Subcutaneous adipose tissue (tissue), 4 donors: ENCODE measurements around the gene TOMM40L. TPM values are rescaled to one million over a fixed set of nuclear protein-coding genes. Genes with fewer than 3 reads are reported as not detected.

Experiments used
- total RNA-seq, 4 donors: library from RNA; depleted of rRNA; stranded (reverse); fragments of >200 nt; gene quantifications; one replicate each; pipeline ENCODE4 v1.1.0, GENCODE V29; 2016
- TF ChIP-seq, protein P1 (sequence below): fragments of 450-650 bp; IDR thresholded peaks from one replicate; pipeline ENCODE4 v1.5.1; 2016; ENCODE audit warnings: low read depth, mild to moderate bottlenecking, control low read depth, antibody characterized with exemption, moderate library complexity

TOMM40L gene
- total RNA-seq, result 10 to 100 TPM in 2 of 4 donors, 1 to 10 TPM in 2; 7.5 to 10.6 (median 9.9) TPM

- TF ChIP-seq, protein P1, sequence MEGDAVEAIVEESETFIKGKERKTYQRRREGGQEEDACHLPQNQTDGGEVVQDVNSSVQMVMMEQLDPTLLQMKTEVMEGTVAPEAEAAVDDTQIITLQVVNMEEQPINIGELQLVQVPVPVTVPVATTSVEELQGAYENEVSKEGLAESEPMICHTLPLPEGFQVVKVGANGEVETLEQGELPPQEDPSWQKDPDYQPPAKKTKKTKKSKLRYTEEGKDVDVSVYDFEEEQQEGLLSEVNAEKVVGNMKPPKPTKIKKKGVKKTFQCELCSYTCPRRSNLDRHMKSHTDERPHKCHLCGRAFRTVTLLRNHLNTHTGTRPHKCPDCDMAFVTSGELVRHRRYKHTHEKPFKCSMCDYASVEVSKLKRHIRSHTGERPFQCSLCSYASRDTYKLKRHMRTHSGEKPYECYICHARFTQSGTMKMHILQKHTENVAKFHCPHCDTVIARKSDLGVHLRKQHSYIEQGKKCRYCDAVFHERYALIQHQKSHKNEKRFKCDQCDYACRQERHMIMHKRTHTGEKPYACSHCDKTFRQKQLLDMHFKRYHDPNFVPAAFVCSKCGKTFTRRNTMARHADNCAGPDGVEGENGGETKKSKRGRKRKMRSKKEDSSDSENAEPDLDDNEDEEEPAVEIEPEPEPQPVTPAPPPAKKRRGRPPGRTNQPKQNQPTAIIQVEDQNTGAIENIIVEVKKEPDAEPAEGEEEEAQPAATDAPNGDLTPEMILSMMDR, result no peak
These were observed at the start of gene TOMM40L for GRCh38 chr1:161225534-161226319. Gene TOMM40L (plus strand): TSS chr1:161226060. CDS start chr1:161226490, 430 bp downstream.

GRCh38 chr1:161176468-161177111 lies 49.3 kb upstream of the TOMM40L start:
- TF ChIP-seq, protein P1, result no peak

DNA sequence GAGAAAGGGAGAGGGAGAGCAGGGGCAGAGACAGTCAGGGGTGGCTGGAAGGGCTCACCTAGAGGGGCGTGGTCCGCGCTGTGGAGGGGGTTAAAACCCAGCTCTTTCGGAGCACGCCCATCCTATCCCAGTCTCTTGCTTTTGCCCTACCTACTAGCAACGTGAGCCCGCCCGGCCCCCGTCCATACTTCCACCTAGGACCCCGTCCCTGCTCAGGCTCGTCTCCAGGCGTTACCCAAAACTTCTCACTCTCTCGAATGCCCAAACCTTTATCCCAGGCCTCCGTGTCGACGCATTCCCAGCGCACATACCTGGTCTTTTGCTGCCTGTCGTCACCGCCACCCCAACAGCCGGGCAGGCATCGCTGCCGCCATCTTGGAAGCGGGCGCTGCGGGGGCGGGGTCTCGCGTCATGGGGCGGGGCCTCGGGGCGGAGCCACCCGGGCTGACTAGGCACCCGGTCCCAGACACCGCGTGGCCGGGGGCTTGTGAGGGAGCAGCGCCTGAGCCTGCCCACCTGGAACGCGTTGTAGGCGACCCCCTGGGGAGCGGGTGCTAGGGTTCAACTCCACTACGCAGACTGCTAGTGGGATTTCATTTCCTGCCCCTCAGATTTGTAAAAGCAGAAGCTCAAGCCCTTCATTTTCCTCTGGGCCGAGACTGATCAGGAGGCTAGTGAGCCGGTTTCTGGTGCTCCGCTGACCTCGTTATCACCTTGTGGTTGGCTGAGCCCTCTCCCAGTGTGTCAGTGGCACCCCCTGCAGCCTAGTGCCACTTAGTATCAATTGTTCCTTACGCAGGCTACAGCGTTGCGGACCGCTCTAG lies 48.5 kb upstream of the TOMM40L start, which contains the start of gene B4GALT3:
Gene B4GALT3, minus strand, starts transcription at position 396 of the 824 bp plus-strand sequence. CDS start 1,447 bp downstream, outside the sequence.
- TF ChIP-seq, protein P1, result no peak

GRCh38 chr1:161177936-161178244 lies 48.0 kb upstream of the TOMM40L start:
- TF ChIP-seq, protein P1, result no peak

DNA sequence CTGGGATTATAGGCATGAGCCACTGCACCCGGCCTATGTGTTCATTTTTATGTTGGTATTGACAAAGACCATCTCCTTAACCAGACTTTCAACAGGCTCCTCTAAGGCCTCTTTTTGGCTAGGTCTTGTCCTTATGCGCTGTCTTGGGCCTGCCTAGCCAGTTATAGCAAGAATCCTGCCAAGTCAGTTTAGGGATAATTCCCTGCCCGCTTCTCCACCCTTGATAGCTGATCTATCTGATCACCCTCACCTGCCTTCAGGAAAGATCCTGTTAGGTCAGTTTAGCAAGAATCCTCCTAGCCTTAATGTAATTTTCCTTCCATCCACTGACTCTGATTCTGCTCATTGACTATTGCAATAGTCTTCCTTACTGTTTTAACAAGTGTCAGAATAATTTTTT lies 46.2 kb upstream of the TOMM40L start:
- TF ChIP-seq, protein P1, result no peak

DNA sequence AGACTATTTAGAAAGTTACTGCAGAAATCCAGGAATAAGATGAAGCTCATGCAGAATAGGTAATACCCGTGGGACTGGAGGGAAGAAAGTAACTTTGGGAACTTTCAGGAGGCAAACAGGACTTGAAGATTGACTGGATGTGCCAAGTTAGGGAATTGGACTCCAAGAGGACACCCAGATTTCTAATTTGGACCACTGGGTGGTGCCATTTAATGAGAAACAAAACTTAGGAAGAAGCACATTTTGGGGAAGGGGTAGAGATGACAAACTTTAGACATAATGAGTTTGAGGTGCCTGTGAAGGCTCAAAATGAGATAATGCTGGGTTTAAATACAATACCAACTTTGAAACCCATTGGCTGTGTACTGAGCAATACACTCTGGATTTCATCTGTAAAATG lies 45.2 kb upstream of the TOMM40L start:
- TF ChIP-seq, protein P1, result no peak

GRCh38 chr1:161182214-161182613 lies 43.6 kb upstream of the TOMM40L start:
- TF ChIP-seq, protein P1, result no peak
